Measurements from ENCODE around the gene PDPR.
"Not testable (repeated sequence)": the region's sequence is repeated elsewhere in the genome, so short reads cannot be mapped to it uniquely, and the experiment has no call there.

GRCh38 chr16:70066751-70067150 lies 47.4 kb upstream of the PDPR start:
- not testable (repeated sequence) for TF ChIP-seq CTCF (IDR thresholded peaks at IDR 0.05; ENCODE audit: low read depth, low read length); POLR2A (IDR thresholded peaks at IDR 0.05; ENCODE audit: extremely low read depth, insufficient read length)
- TF ChIP-seq, protein P1, sequence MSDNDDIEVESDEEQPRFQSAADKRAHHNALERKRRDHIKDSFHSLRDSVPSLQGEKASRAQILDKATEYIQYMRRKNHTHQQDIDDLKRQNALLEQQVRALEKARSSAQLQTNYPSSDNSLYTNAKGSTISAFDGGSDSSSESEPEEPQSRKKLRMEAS (IDR thresholded peaks at IDR 0.05; ENCODE audit: low read depth, low read length): not testable (repeated sequence)

Measured in NB4 (cell line).